Esophagus (tissue), 2 donors: ENCODE results near the gene SNCB. TPM values are rescaled to one million over a fixed set of nuclear protein-coding genes. Genes with fewer than 3 reads are reported as not detected.

Source experiments
- H3K27ac ChIP-seq, 2 donors: one replicate each; pipeline ENCODE4 v1.5.1; 2013; ENCODE audit warnings: low read depth in 2 of 2, mild to moderate bottlenecking in 2 of 2, inconsistent platforms in 1 of 2, low read length in 1 of 2, moderate library complexity in 1 of 2
- H3K27me3 ChIP-seq, 2 donors: one replicate each; pipeline ENCODE4 v1.6.1; 2013; ENCODE audit warnings: low read length in 2 of 2, control low read depth in 1 of 2, mild to moderate bottlenecking in 1 of 2; ENCODE audit not compliant: insufficient read depth in 2 of 2, control insufficient read depth in 1 of 2
- H3K36me3 ChIP-seq, 2 donors: one replicate each; pipeline ENCODE4 v1.6.1; 2013; ENCODE audit warnings: low read length in 1 of 2; ENCODE audit not compliant: control insufficient read depth in 2 of 2, insufficient read depth in 2 of 2
- H3K4me1 ChIP-seq, 2 donors: one replicate each; pipeline ENCODE4 v1.6.1; 2013; ENCODE audit warnings: low read length in 1 of 2; ENCODE audit not compliant: control insufficient read depth in 2 of 2, insufficient read depth in 2 of 2
- H3K4me3 ChIP-seq, 2 donors: one replicate each; pipeline ENCODE4 v1.5.1; 2013; ENCODE audit warnings: low read length in 2 of 2, mild to moderate bottlenecking in 2 of 2, low read depth in 1 of 2, moderate library complexity in 1 of 2
- H3K9me3 ChIP-seq, 2 donors: one replicate each; pipeline ENCODE4 v1.6.1; 2013; ENCODE audit warnings: mild to moderate bottlenecking in 2 of 2, low read depth in 1 of 2, low read length in 1 of 2, moderate library complexity in 1 of 2; ENCODE audit not compliant: control insufficient read depth in 2 of 2, insufficient read depth in 1 of 2
- WGBS, 2 donors: extraction: QIAGEN DNeasy Blood & Tissue Kit; methylation state at CpG; one replicate each; pipeline ENCODE4 v1.1.7; 2013; 5-methylcytosine and 5-hydroxymethylcytosine counted together
- polyA plus RNA-seq, 2 donors: library from polyadenylated mRNA; stranded (reverse); fragments of 200-250 nt; gene quantifications; one replicate each; pipeline ENCODE4 v1.2.3, GENCODE V29; 2013
- donor health status: healthy with polysubstance abuse.
- donor health status: Bipolar disorder and iron deficiency.

SNCB gene
- polyA plus RNA-seq, 2 donors: not detected

DNA sequence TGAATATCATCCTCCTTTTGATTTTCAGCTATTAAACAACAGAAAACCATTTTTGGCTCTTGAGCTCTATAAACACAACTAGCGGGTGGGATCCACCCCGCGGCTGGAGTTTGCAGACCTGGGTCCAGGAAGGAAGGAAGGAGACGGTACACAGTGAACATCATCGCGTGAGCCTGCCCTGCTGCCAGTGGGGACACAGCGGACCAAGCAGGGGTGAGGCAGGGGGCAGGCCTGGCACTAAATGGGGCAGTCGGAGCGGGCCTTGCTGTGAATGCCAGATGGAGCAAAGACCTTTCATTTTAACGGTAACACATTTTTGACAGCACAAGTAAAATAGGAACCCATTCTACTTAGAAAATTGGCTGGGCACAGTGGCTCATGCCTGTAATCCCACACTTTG, 31.3 kb upstream of the SNCB start:
- peaks cover 0 to 2% of the 10 kb centered on the region in 2 donors for H3K4me1 ChIP-seq
- 75 to 78% methylated on average over 10 of the region's 10 CpGs for WGBS, 2 donors
- H3K36me3 ChIP-seq: peaks cover 0 to 6% of the 10 kb centered on the region in 2 donors
- H3K9me3 ChIP-seq: no peaks in the 10 kb centered on the region
- peaks cover 0 to 3% of the 10 kb centered on the region in 2 donors for H3K27me3 ChIP-seq
- H3K27ac ChIP-seq: no peak overlapping the region
- no peak overlapping the region for H3K4me3 ChIP-seq

DNA sequence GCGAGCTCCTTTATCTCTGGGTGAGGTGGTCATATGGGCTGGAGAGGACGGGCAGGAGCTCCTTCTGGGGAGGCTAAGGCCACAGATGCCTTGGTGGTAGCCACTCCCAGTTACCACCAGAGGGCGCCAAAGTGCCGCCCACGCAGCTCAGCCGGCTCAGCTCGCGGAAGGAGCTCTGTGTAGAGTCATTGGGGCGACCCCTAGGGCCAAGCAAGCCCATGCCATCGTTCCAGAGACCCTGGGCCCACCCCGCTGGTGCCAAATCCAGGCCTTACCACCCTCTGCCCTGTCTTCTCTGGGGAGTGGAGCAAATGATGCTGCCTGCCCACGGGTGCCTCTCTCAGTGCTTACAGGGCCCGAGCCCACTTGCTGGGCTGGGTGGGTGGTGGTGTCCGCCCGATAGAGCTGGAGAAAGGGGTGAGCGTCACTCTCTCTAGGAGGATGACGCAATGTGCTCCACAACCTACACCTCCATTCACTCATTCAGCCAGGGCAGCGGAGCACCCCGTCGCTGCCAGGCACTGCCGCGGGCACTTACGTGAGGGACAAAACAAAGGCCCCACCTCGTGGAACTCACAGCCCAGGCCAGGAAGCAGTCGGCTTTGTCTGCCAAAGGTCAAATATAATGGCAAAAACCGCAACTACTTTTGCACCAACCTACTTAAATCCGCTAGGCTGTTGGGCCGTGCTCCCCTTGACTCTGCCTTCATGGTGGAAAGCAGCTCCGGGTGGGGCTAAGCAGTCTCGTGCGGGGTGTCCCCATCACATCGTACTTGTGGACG, 30.7 kb upstream of the SNCB start:
- H3K4me3 ChIP-seq: no peak overlapping the region
- H3K27ac ChIP-seq: no peak overlapping the region
- peaks cover 0 to 11% of the 10 kb centered on the region in 2 donors for H3K36me3 ChIP-seq
- 48 to 49% methylated on average over 33 of the region's 33 CpGs for WGBS, 2 donors
- H3K27me3 ChIP-seq: peaks cover 0 to 3% of the 10 kb centered on the region in 2 donors
- peaks cover 0 to 2% of the 10 kb centered on the region in 2 donors for H3K4me1 ChIP-seq
- H3K9me3 ChIP-seq: no peaks in the 10 kb centered on the region

DNA sequence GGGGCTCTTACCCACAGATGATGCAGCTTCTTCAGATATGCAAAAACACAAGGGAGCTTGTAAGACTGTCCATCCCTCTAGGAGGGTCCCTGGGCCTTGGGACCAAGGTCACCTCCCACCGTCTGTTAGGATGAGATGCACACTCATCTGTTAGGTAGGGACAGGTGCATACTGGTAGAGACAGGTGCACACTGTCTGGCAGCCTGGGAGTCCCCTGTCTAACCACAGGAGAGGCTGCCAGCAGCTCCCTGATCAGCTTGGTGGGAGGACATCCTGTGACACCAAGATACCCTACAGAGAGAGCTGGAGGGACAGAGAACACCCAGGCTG, 30.2 kb upstream of the SNCB start:
- H3K9me3 ChIP-seq: no peaks in the 10 kb centered on the region
- peaks cover 0 to 2% of the 10 kb centered on the region in 2 donors for H3K4me1 ChIP-seq
- peaks cover 0 to 3% of the 10 kb centered on the region in 2 donors for H3K27me3 ChIP-seq
- 13 to 16% methylated on average over 1 of the region's 1 CpG for WGBS, 2 donors
- H3K4me3 ChIP-seq: no peak overlapping the region
- H3K27ac ChIP-seq: no peak overlapping the region
- peaks cover 0 to 13% of the 10 kb centered on the region in 2 donors for H3K36me3 ChIP-seq

DNA sequence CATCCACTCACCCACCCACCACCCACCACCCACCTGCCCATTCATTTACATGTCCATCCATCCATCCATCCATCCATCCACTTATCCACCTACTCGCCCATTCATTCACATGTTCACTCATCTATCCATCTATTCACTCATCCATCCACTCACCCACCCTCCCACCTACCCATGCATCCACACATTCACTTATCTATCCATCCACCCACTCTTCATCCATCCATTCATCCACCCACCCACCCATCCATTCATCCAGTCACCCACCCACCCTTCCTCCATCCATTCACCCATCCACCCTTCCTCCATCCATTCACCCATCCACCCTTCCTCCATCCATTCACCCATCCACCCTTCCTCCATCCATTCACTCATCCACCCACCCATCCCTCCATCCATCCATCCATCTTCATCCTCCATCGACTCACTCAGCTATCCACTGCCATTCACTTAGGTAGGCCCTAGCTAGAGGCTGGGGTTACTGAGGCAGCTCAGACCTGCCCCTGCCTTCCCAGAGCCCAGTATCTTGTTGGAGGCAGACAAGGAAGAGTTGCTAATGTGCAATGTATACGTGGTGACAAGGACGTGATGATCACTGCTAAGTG, 29.6 kb upstream of the SNCB start:
- Histone ChIP-seq H3K9me3 (no peaks in the 10 kb centered on the region), H3K36me3 (peaks cover 0 to 13% of the 10 kb centered on the region in 2 donors), H3K27ac (no peak overlapping the region), H3K4me3 (no peak overlapping the region), H3K27me3 (peaks cover 0 to 3% of the 10 kb centered on the region in 2 donors), H3K4me1 (peaks cover 0 to 2% of the 10 kb centered on the region in 2 donors)
- 74 to 78% methylated on average over 4 of the region's 4 CpGs for WGBS, 2 donors

DNA sequence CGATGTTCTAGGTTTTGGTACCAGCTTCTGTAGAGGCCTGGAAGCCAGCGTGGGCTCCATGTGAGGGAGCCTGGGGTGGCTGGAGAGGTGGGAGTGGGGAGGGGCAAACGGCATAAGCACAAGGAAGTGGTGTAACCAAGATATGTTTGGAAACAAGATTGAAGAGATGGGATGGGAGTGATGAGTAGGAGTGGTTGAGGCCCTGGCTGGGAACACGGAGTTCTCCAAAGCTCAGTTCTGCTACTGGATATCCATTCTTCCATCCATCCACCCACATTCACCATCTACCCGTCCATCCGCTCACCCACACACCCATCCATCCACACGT, 29.1 kb upstream of the SNCB start:
- H3K27ac ChIP-seq: no peak overlapping the region

DNA sequence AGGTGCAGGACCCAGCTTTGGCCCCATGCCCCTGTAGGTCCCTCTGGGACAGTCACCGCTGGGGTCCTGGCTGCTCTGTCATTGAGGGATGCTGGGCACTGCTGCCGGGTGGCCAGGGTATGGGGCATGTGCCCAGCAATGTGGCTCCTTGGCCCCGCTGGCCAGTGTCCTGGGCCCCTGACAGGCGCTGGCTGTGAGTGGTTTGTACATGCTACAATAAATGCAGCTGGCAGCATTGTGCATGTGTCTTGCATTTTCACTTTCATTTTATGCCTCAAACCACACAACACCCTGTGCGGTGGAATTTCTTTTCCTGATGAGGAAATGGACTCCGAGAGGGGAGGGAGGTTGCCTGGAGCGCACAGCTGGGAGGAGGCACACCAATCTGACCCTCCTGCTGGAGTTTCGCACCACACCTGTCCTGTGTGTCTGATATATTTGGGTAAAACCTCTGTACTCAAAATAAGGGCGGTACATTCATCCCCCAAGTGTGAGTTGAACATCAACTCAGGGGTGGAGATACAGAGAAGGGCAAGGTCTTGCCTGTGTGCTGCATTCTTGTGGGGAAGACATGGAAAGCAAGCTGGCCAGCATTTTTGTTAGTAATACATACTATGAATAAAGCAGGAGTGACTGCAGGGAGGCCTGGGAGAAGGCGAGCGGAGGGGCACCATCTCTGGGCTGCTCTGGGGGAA, 28.6 kb upstream of the SNCB start:
- H3K27me3 ChIP-seq: peaks cover 0 to 3% of the 10 kb centered on the region in 2 donors
- H3K36me3 ChIP-seq: peaks cover 0 to 13% of the 10 kb centered on the region in 2 donors
- H3K27ac ChIP-seq: no peak overlapping the region
- peaks cover 0 to 5% of the 10 kb centered on the region in 2 donors for H3K4me1 ChIP-seq
- H3K9me3 ChIP-seq: no peaks in the 10 kb centered on the region
- 50 to 54% methylated on average over 11 of the region's 11 CpGs for WGBS, 2 donors
- H3K4me3 ChIP-seq: no peak overlapping the region

More for the DNA sequence above, 29.1 kb upstream of the SNCB start:
- H3K36me3 ChIP-seq: peaks cover 0 to 13% of the 10 kb centered on the region in 2 donors
- 80 to 83% methylated on average over 7 of the region's 7 CpGs for WGBS, 2 donors
- no peak overlapping the region for H3K4me3 ChIP-seq
- H3K4me1 ChIP-seq: peaks cover 0 to 2% of the 10 kb centered on the region in 2 donors
- peaks cover 0 to 3% of the 10 kb centered on the region in 2 donors for H3K27me3 ChIP-seq
- no peaks in the 10 kb centered on the region for H3K9me3 ChIP-seq

DNA sequence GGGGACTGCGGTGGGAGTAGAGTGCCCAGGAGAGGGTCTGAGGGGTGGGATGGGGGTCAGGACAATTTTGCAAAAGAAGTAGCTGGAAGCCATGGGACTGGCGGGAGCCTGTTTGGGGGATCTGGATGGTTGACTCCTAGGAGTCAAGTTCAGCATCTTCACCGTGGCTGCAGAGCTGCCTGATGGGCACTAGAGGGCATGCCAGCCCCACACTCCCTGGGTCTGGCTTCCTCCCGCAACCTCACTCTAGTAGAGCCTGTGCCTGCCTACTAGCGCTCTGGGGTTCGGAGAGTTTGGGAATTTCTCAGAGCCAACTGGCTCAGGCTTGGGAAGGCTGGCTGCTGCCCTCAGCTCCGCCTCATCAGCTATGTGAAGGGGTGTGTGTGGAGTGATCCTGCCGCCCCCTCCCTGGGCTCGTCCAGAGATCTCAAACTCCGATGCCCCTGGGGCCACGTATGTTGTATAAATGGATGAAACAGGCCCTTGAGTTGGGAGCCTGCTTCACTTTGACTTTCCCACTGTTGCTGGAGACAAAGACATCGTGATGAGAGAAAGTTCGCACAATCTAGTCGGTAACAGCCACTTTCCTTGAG, 27.8 kb upstream of the SNCB start:
- H3K9me3 ChIP-seq: no peaks in the 10 kb centered on the region
- H3K4me1 ChIP-seq: peaks cover 0 to 12% of the 10 kb centered on the region in 2 donors
- no peak overlapping the region for H3K27ac ChIP-seq
- H3K36me3 ChIP-seq: peaks cover 0 to 16% of the 10 kb centered on the region in 2 donors
- H3K4me3 ChIP-seq: no peak overlapping the region
- WGBS, 2 donors: 48% methylated on average over 14 of the region's 14 CpGs
- H3K27me3 ChIP-seq: no peaks in the 10 kb centered on the region

DNA sequence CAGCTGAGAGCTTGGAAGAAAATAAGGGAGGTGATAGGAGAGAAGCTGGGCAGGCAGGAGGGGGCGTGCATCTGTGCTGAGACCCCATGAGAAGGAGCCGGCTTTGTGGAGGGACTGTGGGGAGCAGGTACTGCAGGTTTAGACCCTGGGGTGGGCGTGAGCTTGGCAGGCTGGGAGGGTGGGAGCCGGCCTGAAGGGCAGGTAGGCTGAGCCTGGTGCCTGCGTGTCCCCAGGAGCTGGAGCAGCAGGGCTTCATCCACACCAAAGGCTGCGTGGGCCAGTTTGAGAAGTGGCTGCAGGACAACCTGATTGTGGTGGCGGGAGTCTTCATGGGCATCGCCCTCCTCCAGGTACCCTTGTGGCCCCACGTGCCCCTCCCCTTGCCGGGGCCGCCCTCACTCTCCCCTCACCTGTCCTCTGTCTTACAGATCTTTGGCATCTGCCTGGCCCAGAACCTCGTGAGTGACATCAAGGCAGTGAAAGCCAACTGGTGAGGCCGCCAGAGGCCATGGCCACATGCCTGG, 26.2 kb upstream of the SNCB start:
- no peaks in the 10 kb centered on the region for H3K9me3 ChIP-seq
- no peaks in the 10 kb centered on the region for H3K27me3 ChIP-seq
- no peak overlapping the region for H3K27ac ChIP-seq
- 91 to 93% methylated on average over 13 of the region's 13 CpGs for WGBS, 2 donors
- H3K4me3 ChIP-seq: no peak overlapping the region
- H3K36me3 ChIP-seq: peaks cover 0 to 22% of the 10 kb centered on the region in 2 donors
- H3K4me1 ChIP-seq: peaks cover 0 to 12% of the 10 kb centered on the region in 2 donors

DNA sequence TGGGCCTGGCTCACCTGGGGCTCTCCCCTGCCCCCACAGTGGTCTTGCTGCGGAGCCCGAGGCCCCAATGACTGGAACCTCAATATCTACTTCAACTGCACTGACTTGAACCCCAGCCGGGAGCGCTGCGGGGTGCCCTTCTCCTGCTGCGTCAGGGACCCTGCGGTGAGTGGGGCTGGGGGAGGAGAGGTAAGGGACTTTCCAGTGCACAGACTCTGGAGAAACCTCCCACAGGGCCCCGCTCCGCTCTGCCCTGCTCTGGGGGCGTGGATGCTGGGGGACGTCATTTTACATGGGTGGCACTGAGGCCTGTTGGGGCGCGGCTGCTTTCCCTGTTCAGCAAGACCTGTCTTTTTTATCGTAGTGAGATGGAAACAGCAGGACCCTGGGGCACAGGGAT, 24.5 kb upstream of the SNCB start:
- H3K4me3 ChIP-seq: no peak overlapping the region
- H3K27me3 ChIP-seq: no peaks in the 10 kb centered on the region
- H3K27ac ChIP-seq: no peak overlapping the region
- no peaks in the 10 kb centered on the region for H3K9me3 ChIP-seq
- WGBS, 2 donors: 91 to 93% methylated on average over 14 of the region's 14 CpGs
- H3K4me1 ChIP-seq: peaks cover 0 to 18% of the 10 kb centered on the region in 2 donors
- H3K36me3 ChIP-seq: peaks cover 0 to 22% of the 10 kb centered on the region in 2 donors
